GM15510 (cell line): ENCODE measurements around the gene CLDN7.

ENCODE experiments used
- POLR2A ChIP-seq: IDR thresholded peaks from 3 replicates; pipeline ENCODE4 v1.6.1; 2011; ENCODE audit warnings: borderline replicate concordance; ENCODE audit not compliant: insufficient read length; ENCODE audit errors: extremely low read depth

The CLDN7 gene

GRCh38 chr17:7223375-7223774 lies 38.9 kb downstream of the CLDN7 start:
- TF ChIP-seq POLR2A = no peak

- TF ChIP-seq POLR2A = no peak
Observed at GRCh38 chr17:7222972-7223292, 39.3 kb downstream of the CLDN7 start.

DNA sequence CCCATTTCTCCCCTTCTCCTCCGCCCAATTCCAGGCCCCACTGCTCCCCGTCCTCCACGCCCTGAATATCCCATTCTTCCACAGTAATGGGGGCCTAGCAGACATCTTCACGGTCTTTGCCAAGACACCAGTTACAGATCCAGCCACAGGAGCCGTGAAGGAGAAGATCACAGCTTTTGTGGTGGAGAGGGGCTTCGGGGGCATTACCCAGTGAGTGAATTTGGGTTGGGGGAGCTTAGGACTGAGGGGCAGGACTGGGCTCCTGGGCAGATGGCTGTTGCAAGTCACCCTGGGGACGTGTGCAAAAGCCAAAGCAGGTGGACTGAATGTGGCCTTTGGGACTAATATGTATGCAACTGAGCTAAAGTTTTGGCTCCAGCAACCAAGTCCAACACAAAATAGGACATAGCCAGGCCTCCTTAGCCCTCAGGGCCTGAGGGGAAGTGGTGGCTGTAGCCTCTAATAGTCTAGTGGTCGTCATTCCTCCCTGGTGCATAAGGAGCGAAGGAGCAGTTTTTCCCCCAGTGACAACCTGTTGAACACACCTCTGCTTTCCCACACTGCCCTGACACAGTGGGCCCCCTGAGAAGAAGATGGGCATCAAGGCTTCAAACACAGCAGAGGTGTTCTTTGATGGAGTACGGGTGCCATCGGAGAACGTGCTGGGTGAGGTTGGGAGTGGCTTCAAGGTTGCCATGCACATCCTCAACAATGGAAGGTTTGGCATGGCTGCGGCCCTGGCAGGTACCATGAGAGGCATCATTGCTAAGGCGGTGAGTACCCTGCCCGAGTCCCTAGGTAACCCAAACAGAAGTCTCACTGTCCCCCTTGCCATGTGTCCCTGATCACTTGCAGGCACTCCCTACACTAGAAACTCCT lies 39.9 kb downstream of the CLDN7 start:
- peak; percentile 13 for TF ChIP-seq POLR2A

- TF ChIP-seq POLR2A = no peak
Observed at GRCh38 chr17:7221278-7222092, 40.8 kb downstream of the CLDN7 start.

DNA sequence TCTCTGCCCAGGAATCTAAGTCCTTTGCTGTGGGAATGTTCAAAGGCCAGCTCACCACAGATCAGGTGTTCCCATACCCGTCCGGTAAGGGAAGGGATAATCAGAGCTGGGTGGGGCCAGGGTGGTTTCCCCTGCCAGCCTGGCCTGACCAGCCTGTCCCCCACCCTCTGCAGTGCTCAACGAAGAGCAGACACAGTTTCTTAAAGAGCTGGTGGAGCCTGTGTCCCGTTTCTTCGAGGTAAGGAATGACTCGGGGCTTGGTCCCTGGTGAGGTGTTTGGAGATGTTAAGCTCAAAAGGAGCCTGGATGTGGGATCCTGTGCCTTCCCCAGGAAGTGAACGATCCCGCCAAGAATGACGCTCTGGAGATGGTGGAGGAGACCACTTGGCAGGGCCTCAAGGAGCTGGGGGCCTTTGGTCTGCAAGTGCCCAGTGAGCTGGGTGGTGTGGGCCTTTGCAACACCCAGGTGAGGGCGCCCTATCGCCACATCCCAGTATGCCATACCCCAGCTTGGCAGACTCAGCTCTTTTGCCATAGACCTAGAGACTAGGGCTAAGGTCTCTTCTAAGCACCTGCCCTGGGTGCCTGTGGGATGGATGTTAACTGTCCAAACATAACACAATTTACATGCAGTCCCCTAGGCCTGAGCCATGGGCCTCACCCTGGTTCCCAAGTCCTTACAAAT lies 41.5 kb downstream of the CLDN7 start:
- no peak for TF ChIP-seq POLR2A

DNA sequence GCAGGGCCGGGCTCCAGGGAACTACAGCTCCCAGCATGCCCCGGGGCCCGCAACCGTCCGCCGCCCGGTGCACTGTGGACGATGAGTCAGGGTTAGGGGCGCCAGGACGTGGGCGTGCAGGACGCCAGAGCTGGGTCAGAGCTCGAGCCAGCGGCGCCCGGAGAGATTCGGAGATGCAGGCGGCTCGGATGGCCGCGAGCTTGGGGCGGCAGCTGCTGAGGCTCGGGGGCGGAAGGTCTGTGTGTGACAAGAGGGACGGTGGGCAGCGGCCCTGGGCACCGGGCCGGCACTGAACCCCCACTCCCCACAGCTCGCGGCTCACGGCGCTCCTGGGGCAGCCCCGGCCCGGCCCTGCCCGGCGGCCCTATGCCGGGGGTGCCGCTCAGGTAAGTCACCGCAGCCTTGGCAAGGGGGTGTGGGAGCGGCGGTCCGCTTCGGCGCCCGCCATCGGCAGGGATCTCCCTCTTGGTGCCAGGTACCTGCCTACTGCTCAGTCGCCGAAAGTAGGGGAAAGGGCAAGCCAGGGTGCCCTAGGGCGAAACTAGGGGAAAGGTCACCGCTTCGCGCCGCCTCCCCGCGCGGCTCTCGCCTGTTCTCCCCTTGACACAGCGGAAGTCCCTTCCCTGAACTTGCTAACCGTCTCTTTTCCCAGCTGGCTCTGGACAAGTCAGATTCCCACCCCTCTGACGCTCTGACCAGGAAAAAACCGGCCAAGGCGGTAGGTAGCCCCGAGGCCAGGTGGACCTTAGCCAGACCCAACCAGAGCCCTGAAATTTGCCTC lies 42.3 kb downstream of the CLDN7 start, which contains the start of the genes ACADVL and DLG4:
ACADVL (plus strand) TSS at position 127 of the 781 bp plus-strand sequence; CDS start at position 174, 47 bp downstream.
DLG4 (minus strand) TSS at position 25 of the 781 bp plus-strand sequence.
- peak; percentile 76 for TF ChIP-seq POLR2A

GRCh38 chr17:7219229-7219811 lies 43.0 kb downstream of the CLDN7 start:
- no peak for TF ChIP-seq POLR2A

DNA sequence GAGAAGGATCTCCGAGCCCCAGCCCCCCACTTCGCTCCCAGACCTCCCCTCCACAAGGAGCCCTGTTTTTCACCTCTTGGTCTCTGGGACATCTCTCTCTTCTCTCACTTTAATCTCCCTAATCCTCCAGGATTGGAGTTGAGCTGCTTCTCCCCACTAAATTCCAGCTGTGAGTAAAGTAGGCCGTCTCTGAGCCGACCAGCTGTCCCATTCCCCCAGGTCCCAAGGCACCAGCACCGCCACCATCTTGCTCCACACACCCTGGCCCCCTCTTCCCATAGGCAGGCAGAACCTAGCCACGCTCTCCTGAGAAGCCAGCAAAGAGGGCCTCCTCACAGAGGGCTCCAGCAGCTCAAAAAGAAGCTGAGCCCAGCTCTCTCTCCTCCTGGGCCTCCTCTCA lies 43.5 kb downstream of the CLDN7 start:
- no peak for TF ChIP-seq POLR2A

- no peak for TF ChIP-seq POLR2A
Observed at GRCh38 chr17:7218166-7218565, 44.1 kb downstream of the CLDN7 start.

GRCh38 chr17:7217113-7217987 lies 44.9 kb downstream of the CLDN7 start:
- no peak for TF ChIP-seq POLR2A

DNA sequence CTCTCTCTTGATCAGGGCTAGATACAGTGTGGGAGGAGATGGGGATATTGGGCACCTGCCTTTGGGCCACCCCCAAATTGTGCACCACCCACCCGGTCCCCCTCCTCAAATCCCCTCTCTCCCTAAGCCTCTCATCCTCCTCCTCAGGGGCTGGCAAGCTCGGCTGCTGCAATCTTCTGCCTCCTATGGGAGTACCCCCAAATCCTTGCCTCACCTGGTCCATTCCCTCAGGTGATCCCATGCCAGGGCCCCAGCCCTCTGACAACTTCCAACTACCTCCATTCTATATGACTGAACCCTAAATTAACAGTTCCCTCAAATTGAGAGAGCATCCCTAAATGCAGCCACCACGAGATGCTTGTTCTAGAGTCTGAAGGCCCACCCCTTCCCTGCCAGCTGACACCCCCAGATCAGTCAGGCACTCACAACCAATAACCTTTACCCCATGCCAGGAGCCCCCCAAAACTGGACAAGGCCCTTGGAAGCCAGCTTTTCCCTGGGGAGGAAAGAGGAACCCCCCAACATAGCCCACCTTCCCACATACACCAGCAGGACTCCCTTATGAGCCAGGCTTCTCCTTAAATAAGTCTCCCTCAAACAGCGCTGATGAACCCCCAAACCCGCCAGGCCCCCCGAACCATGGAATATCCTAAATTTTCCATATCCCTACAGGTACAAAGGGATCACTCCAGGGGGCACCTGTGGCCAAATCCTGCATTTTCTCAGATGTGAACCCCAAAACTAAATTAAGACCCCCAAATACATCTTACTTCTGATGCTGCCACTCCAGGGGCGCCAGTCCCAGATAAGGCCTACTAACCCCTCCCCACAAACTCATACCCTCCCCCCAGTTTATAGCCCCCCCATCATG lies 45.8 kb downstream of the CLDN7 start:
- no peak for TF ChIP-seq POLR2A

DNA sequence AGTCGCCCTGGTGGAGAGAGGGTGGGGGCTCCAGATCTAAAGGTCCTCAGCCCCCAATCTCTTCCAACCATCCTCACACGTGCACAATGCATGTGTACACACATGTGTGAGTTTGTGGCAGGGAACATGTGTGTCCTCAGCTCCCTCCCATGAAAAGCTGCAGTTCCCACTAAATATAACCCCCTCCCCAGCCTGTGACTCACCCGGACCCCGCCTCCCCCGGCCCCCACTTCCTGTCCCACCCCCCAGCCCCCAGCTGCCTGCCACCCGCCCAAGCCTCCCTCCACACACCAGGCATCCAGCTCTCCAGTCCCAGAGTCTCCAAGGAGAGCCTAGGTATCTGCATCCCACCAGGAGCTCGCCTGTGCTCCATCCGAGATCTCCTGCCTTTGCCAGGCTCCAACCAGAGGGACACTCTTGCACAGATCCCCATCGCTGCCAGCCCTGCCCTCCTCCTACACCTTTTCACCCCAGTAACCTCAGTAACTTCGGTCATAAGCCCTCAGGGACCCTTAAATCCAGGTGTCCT lies 46.6 kb downstream of the CLDN7 start:
- no peak for TF ChIP-seq POLR2A
